Suprapubic skin (tissue), 4 donors: ENCODE measurements around the gene QKI. TPM values are rescaled to one million over a fixed set of nuclear protein-coding genes. Genes with fewer than 3 reads are reported as not detected.
A peak's percentile ranks its signal among the peaks of the same experiment; 100 is the strongest.

Experiments used
- DNase-seq, 2 donors: peaks; one replicate each; pipeline ENCODE4 v3.0.0-alpha.2; 2019; ENCODE audit warnings: low spot score in 2 of 2
- H3K27ac ChIP-seq: fragments of 200-600 bp; sonication (generic); one replicate; pipeline ENCODE4 v1.5.1; 2019
- H3K27me3 ChIP-seq: fragments of 200-600 bp; sonication (generic); one replicate; pipeline ENCODE4 v1.5.1; 2019
- H3K36me3 ChIP-seq: fragments of 200-600 bp; sonication (generic); one replicate; pipeline ENCODE4 v1.5.1; 2019
- H3K4me1 ChIP-seq: fragments of 200-600 bp; sonication (generic); one replicate; pipeline ENCODE4 v1.5.1; 2019
- H3K4me3 ChIP-seq: fragments of 200-600 bp; sonication (generic); one replicate; pipeline ENCODE4 v1.5.1; 2019; ENCODE audit warnings: mild to moderate bottlenecking
- H3K9me3 ChIP-seq: fragments of 200-600 bp; sonication (generic); one replicate; pipeline ENCODE4 v1.5.1; 2019
- EP300 ChIP-seq: sonication (generic); formaldehyde crosslinking; IDR thresholded peaks from one replicate; pipeline ENCODE4 v1.6.1; 2017; ENCODE audit warnings: antibody characterized with exemption
- POLR2A ChIP-seq, 2 donors: fragments of 450-650 bp; IDR thresholded peaks; one replicate each; pipeline ENCODE4 v1.6.1; 2017; ENCODE audit warnings: antibody characterized with exemption in 2 of 2, mild to moderate bottlenecking in 2 of 2, moderate library complexity in 2 of 2
- POLR2AphosphoS5 ChIP-seq, 3 donors: sonication (generic); formaldehyde crosslinking; IDR thresholded peaks; one replicate each; pipeline ENCODE4 v1.6.1; 2017; ENCODE audit warnings: antibody characterized with exemption in 3 of 3
- WGBS: methylation state at CpG from one replicate; pipeline ENCODE4 v1.1.5; 2018; 5-methylcytosine and 5-hydroxymethylcytosine counted together
- total RNA-seq, 4 donors: library from RNA; depleted of rRNA; stranded (reverse); fragments of >200 nt; gene quantifications; one replicate each; pipeline ENCODE4 v1.1.0, GENCODE V29; 2016
- TF ChIP-seq, protein P1 (sequence below), 2 donors: fragments of 200-600 bp in 1 of 2; fragments of 450-650 bp in 1 of 2; sonication (generic) in 1 of 2; IDR thresholded peaks; one replicate each; pipeline ENCODE4 v1.5.1; 2016 to 2019; ENCODE audit warnings: antibody characterized with exemption in 2 of 2, mild to moderate bottlenecking in 1 of 2, moderate library complexity in 1 of 2

QKI gene
- total RNA-seq, 4 donors from 2014 or later: 149 to 187 (median 165) TPM

DNA sequence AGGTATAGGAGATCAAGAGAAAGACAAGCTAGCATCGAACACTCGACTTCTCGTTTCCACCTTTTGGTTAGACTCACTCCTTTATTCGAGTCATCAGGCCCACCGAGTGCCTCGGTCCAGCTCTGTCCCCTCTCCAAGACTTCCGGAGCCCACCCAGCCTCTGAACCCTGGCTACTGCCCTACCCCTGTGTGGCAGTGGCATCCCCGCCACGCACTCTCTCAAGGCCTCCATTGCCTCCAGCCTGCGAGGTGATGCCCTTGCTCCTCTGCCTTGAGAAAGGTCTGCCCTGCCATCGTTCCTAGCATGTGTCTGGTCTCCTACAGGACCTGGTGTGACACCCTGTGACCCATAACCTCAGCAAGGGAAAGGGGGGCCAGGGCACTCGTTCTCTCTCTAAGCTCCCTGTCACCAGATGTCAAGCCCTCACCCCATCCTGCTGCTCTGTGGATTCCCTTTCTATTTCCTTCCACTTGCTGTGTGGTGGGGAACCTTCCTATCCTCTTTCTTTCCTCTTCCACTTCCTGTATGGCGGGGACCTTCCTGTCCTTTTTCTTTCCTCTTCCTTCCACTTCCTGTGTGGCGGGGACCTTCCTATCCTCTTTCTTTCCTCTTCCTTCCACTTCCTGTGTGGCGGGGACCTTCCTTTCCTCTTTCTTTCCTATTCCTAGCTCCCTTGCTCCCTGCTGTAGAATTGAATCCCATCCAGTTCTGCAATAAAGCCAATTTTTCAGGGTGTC is 44.7 kb upstream of the QKI start:
- TF ChIP-seq POLR2AphosphoS5 (IDR thresholded peaks at IDR 0.05) (no peak), POLR2A (IDR thresholded peaks at IDR 0.05) (no peak), EP300 (no peak)
- TF ChIP-seq, protein P1, sequence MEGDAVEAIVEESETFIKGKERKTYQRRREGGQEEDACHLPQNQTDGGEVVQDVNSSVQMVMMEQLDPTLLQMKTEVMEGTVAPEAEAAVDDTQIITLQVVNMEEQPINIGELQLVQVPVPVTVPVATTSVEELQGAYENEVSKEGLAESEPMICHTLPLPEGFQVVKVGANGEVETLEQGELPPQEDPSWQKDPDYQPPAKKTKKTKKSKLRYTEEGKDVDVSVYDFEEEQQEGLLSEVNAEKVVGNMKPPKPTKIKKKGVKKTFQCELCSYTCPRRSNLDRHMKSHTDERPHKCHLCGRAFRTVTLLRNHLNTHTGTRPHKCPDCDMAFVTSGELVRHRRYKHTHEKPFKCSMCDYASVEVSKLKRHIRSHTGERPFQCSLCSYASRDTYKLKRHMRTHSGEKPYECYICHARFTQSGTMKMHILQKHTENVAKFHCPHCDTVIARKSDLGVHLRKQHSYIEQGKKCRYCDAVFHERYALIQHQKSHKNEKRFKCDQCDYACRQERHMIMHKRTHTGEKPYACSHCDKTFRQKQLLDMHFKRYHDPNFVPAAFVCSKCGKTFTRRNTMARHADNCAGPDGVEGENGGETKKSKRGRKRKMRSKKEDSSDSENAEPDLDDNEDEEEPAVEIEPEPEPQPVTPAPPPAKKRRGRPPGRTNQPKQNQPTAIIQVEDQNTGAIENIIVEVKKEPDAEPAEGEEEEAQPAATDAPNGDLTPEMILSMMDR (IDR thresholded peaks at IDR 0.05): no peak
- Histone ChIP-seq H3K27ac (no peak overlapping the region), H3K36me3 (no peaks in the 10 kb centered on the region), H3K27me3 (no peaks in the 10 kb centered on the region), H3K4me1 (no peaks in the 10 kb centered on the region), H3K9me3 (no peaks in the 10 kb centered on the region), H3K4me3 (no peak overlapping the region)
- peak in 1 of 2 donors; percentile 40 for DNase-seq
- 93% methylated on average over 15 of the region's 15 CpGs for WGBS

DNA sequence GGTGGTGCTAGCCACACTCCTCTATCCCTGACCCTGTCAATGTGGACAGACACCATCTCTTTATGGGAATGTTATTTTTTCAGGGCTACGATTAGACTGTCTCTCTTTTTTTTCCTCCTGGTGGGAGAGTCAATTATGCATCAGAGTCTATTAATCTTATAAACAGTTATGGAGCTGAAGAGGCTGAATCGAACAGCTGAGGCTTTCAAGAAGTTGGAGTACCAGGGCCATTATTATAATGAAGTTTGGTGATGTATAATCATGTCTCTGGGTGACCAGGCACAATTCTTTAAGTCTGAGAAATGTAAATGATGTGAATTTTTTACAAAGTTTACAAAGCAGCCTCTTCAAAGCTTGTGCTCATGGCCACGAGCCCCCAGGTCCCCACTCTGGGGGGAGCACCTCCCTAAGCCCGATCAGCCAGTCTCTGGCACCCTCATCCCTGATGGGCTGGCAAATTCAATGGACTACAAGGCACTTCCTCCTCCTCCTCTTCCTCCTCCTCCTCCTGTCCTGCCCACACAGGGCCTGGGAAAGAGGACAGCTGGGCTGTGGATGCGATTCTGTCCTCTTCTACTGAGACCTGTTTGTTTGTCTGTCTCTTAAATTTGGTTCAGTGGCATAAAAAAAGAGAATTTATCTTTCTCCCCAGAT is 43.9 kb upstream of the QKI start:
- no peak overlapping the region for H3K27ac ChIP-seq
- 79% methylated on average over 5 of the region's 5 CpGs for WGBS
- H3K27me3 ChIP-seq: no peaks in the 10 kb centered on the region
- H3K4me3 ChIP-seq: no peak overlapping the region
- no peaks in the 10 kb centered on the region for H3K9me3 ChIP-seq
- no peaks in the 10 kb centered on the region for H3K36me3 ChIP-seq
- no peak for TF ChIP-seq EP300
- no peak for TF ChIP-seq POLR2A (IDR thresholded peaks at IDR 0.05)
- no peak for TF ChIP-seq POLR2AphosphoS5 (IDR thresholded peaks at IDR 0.05)
- TF ChIP-seq, protein P1 (IDR thresholded peaks at IDR 0.05): no peak
- H3K4me1 ChIP-seq: no peaks in the 10 kb centered on the region
- DNase-seq: peak in 1 of 2 donors; percentile 11

DNA sequence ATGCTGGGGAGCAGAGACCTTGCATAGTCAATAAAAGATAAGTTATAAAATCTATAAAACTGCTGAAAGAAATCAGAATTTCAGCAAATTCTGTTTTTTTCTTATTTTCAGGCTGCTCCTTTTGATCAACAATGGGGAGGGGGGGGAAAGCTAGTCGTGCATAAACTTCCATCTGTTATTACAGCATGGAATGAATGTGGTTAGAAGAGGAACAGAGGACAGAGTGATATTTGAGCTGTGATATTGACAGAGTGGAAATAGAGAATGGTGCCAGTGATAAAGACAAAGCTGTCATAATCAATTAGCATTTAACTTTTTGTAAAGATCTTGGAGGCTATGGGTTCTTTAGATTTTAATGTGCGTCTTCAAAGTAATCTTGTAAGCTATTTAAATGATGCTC is 43.4 kb upstream of the QKI start:
- no peak for DNase-seq
- Histone ChIP-seq H3K9me3 (no peaks in the 10 kb centered on the region), H3K36me3 (no peaks in the 10 kb centered on the region), H3K27me3 (no peaks in the 10 kb centered on the region), H3K4me1 (no peaks in the 10 kb centered on the region), H3K27ac (no peak overlapping the region), H3K4me3 (no peak overlapping the region)
- TF ChIP-seq POLR2AphosphoS5 (IDR thresholded peaks at IDR 0.05) (no peak), POLR2A (IDR thresholded peaks at IDR 0.05) (no peak), EP300 (no peak)
- TF ChIP-seq, protein P1 (IDR thresholded peaks at IDR 0.05): no peak
- WGBS: 68% methylated on average over 2 of the region's 2 CpGs

DNA sequence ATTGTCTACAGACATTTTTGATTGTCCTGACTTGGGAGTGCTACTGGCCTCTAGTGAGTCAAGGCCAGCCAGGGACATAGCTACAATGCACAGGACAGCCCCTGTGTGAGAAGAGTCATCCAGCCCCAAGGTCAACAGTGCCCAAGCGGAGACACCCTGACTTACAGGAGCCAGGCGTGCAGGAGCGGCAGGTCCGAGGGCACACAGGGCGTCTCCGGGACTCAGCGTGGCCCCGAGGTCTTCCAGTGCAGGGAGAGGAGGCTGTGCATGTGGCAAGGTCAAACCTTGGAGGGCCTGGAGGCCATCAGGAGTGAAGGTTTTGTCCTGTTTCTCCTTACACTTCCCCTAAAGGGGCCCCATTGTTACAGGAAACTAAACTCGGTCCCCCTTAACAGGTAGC is 41.3 kb upstream of the QKI start:
- Histone ChIP-seq H3K4me3 (no peak overlapping the region), H3K9me3 (no peaks in the 10 kb centered on the region), H3K4me1 (no peaks in the 10 kb centered on the region), H3K27ac (no peak overlapping the region), H3K27me3 (no peaks in the 10 kb centered on the region), H3K36me3 (no peaks in the 10 kb centered on the region)
- TF ChIP-seq, protein P1 (IDR thresholded peaks at IDR 0.05): no peak
- no peak for TF ChIP-seq POLR2A (IDR thresholded peaks at IDR 0.05)
- no peak for TF ChIP-seq POLR2AphosphoS5 (IDR thresholded peaks at IDR 0.05)
- TF ChIP-seq EP300: no peak
- no peak for DNase-seq
- 88% methylated on average over 8 of the region's 9 CpGs for WGBS

DNA sequence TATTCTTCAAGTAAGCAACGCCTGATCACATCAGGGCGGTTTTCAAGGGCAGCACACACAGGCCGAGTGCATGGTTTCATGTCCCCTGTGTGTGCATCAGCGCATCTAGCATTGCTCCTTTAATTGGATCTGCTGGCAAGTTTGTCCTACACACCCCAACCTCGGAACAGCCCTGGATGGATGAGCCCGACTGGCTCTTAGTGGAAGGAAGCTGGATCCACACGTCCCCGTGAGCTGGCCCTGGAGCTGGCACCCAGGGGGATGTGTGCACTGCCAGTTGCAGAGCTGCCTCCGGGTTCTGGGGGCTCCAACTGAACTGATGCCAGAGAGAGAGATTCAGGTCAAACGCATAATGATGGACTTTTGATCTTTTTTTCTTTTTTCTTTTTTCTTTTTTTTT is 39.2 kb upstream of the QKI start:
- 82% methylated on average over 8 of the region's 10 CpGs for WGBS
- H3K4me1 ChIP-seq: no peaks in the 10 kb centered on the region
- no peaks in the 10 kb centered on the region for H3K27me3 ChIP-seq
- no peaks in the 10 kb centered on the region for H3K9me3 ChIP-seq
- H3K27ac ChIP-seq: no peak overlapping the region
- DNase-seq: no peak
- H3K4me3 ChIP-seq: no peak overlapping the region
- no peaks in the 10 kb centered on the region for H3K36me3 ChIP-seq
- TF ChIP-seq EP300 (no peak), POLR2AphosphoS5 (IDR thresholded peaks at IDR 0.05) (no peak), POLR2A (IDR thresholded peaks at IDR 0.05) (no peak)
- TF ChIP-seq, protein P1 (IDR thresholded peaks at IDR 0.05): no peak
